GM12878 (cell line): ENCODE results near the gene PPP6R2. TPM values are rescaled to one million over a fixed set of nuclear protein-coding genes. Genes with fewer than 3 reads are reported as not detected.

Experiments
- ATAC-seq: fragments of 200-7000 bp; cut with Tn5 transposase; 3 replicates; pipeline ENCODE4 v1.9.1; 2020; ENCODE audit warnings: mild to moderate bottlenecking, moderate library complexity
- BruUV-seq: library from RNA; stranded (reverse); fragments of 400-500 nt; replicated peaks from 2 replicates; lab custom pipeline; 2021; lab: Mats Ljungman, UMichigan
- CTCF ChIA-PET: fragments of 300-600 bp; sonication (Branson Sonifier 250); formaldehyde crosslinking; extraction: SDS; loops from one replicate; lab custom pipeline; 2021; ENCODE audit warnings: inconsistent platforms; lab: Yijun Ruan, JAX
- POLR2A ChIA-PET: fragments of 350-600 bp; formaldehyde crosslinking; extraction: SDS; loops from one replicate; lab custom pipeline; 2021; ENCODE audit warnings: inconsistent platforms; lab: Charles Lee
- RAD21 ChIA-PET: fragments of 300-600 bp; sonication (Branson Sonifier 250); formaldehyde crosslinking; loops from one replicate; lab custom pipeline; 2023; ENCODE audit warnings: antibody characterized with exemption; ENCODE audit not compliant: unreplicated experiment; lab: Charles Lee
- SMC1A ChIA-PET: fragments of 300-600 bp; sonication (Branson Sonifier 250); formaldehyde crosslinking; loops from one replicate; lab custom pipeline; 2023; ENCODE audit not compliant: unreplicated experiment, uncharacterized antibody; lab: Charles Lee
- DNase-seq: peaks from one replicate; pipeline ENCODE4 v3.0.0-alpha.2; 2011; ENCODE audit warnings: low read depth, low spot score
- FAIRE-seq: peaks from 3 replicates; lab custom pipeline; 2011; peaks lifted over from hg19 to GRCh38; lab: Jason Lieb, UNC
- H2AFZ ChIP-seq: 2 replicates; pipeline ENCODE4 v1.6.0; 2011; ENCODE audit warnings: low read depth, low read length, control low read depth; ENCODE audit not compliant: control insufficient read depth
- H3K27ac ChIP-seq: 2 replicates; pipeline ENCODE4 v1.5.1; 2011; ENCODE audit warnings: control low read depth; ENCODE audit not compliant: control insufficient read depth, insufficient read depth
- H3K27me3 ChIP-seq, 2 experiments: replicated peaks in 1 of 2; 2 replicates each; pipeline versions ENCODE4 v1.6.0 to v1.6.1; 2011; ENCODE audit warnings: low read length in 1 of 2; ENCODE audit not compliant: control insufficient read depth in 2 of 2, insufficient read depth in 2 of 2
- H3K36me3 ChIP-seq, 2 experiments: 2 replicates each; pipeline ENCODE4 v1.5.1; 2011; ENCODE audit warnings: low read length in 1 of 2; ENCODE audit not compliant: control insufficient read depth in 2 of 2, insufficient read depth in 2 of 2
- H3K4me1 ChIP-seq: 2 replicates; pipeline ENCODE4 v1.6.1; 2011; ENCODE audit warnings: mild to moderate bottlenecking, low read length, moderate library complexity, mixed read lengths; ENCODE audit not compliant: control insufficient read depth, insufficient read depth
- H3K4me2 ChIP-seq: 2 replicates; pipeline ENCODE4 v1.6.0; 2011; ENCODE audit warnings: control low read depth; ENCODE audit not compliant: control insufficient read depth, insufficient read depth
- H3K4me3 ChIP-seq: fragments of 200-600 bp; sonication (generic); 2 replicates; pipeline ENCODE4 v1.5.1; 2016
- H3K79me2 ChIP-seq: 2 replicates; pipeline ENCODE4 v1.6.0; 2011; ENCODE audit warnings: low read length; ENCODE audit not compliant: control insufficient read depth, insufficient read depth
- H3K9ac ChIP-seq: 2 replicates; pipeline ENCODE4 v1.8.0; 2011; ENCODE audit warnings: low read length, control low read depth, mixed read lengths; ENCODE audit not compliant: control insufficient read depth, insufficient read depth
- H3K9me3 ChIP-seq: replicated peaks from 3 replicates; pipeline ENCODE4 v1.5.1; 2011; ENCODE audit warnings: mild to moderate bottlenecking, low read length; ENCODE audit not compliant: control insufficient read depth, insufficient read depth
- H4K20me1 ChIP-seq: 2 replicates; pipeline ENCODE4 v1.6.0; 2011; ENCODE audit not compliant: control insufficient read depth, insufficient read depth
- BHLHE40 ChIP-seq, 2 experiments: fragments of 450-650 bp in 1 of 2; IDR thresholded peaks; 2 replicates each; pipeline ENCODE4 v1.6.1; 2011 to 2017; ENCODE audit warnings: low read depth in 2 of 2, borderline replicate concordance in 1 of 2, improper control_type of control experiment in 1 of 2, low read length in 1 of 2, mild to moderate bottlenecking in 1 of 2
- EGR1 ChIP-seq, 2 experiments: IDR thresholded peaks; 1 replicate in 1 of 2; 2 replicates in 1 of 2; pipeline ENCODE4 v1.6.1; 2011 to 2012; ENCODE audit warnings: low read depth in 2 of 2, low read length in 2 of 2, borderline replicate concordance in 1 of 2, mild to moderate bottlenecking in 1 of 2, moderate library complexity in 1 of 2
- HDAC2 ChIP-seq: fragments of 200-600 bp; sonication (generic); IDR thresholded peaks from 2 replicates; pipeline ENCODE4 v1.6.1; 2017
- HDGF ChIP-seq: fragments of 450-650 bp; IDR thresholded peaks from 2 replicates; pipeline ENCODE4 v1.6.1; 2016; ENCODE audit warnings: antibody characterized with exemption
- MLLT1 ChIP-seq: fragments of 450-650 bp; IDR thresholded peaks from 2 replicates; pipeline ENCODE4 v1.6.1; 2016; ENCODE audit warnings: mild to moderate bottlenecking
- NKRF ChIP-seq: fragments of 450-650 bp; conservative IDR thresholded peaks from 2 replicates; pipeline ENCODE4 v1.6.1; 2017; ENCODE audit warnings: mild to moderate bottlenecking, moderate library complexity
- POLR2A ChIP-seq: IDR thresholded peaks from 2 replicates; pipeline ENCODE4 v1.6.1; 2011; ENCODE audit warnings: low read depth, mild to moderate bottlenecking, low read length
- POLR2AphosphoS5 ChIP-seq: IDR thresholded peaks from 2 replicates; pipeline ENCODE4 v1.6.1; 2011; ENCODE audit warnings: mild to moderate bottlenecking, low read length, inconsistent platforms
- POU2F2 ChIP-seq: IDR thresholded peaks from 3 replicates; pipeline ENCODE4 v1.6.1; 2011; ENCODE audit warnings: low read depth, mild to moderate bottlenecking, low read length, borderline replicate concordance
- RAD21 ChIP-seq: IDR thresholded peaks from 2 replicates; pipeline ENCODE4 v1.6.1; 2011; ENCODE audit warnings: mild to moderate bottlenecking, low read depth, low read length, moderate library complexity; ENCODE audit not compliant: insufficient read depth
- SIN3A ChIP-seq: IDR thresholded peaks from 2 replicates; pipeline ENCODE4 v1.6.1; 2012; ENCODE audit warnings: low read depth, low read length, improper control_type of control experiment
- WGBS: methylation state at CpG from one replicate; pipeline ENCODE4 v1.1.6; 2016; ENCODE audit warnings: low lambda C conversion rate; ENCODE audit not compliant: insufficient replicate concordance, insufficient coverage; ENCODE audit errors: missing lambda C conversion rate; 5-methylcytosine and 5-hydroxymethylcytosine counted together
- in situ Hi-C: fragments of 300-500 bp; cut with MboI; formaldehyde crosslinking; loops from 9 replicates; pipeline ENCODE4 v1.14.3; 2018; ENCODE audit warnings: mixed read lengths
- intact Hi-C: fragments of 100-400 bp; cut with micrococcal nuclease; formaldehyde crosslinking; loops from one replicate; pipeline ENCODE4 v1.14.2; 2022; ENCODE audit not compliant: unreplicated experiment
- polyA plus RNA-seq, 11 experiments: library from polyadenylated mRNA; depleted of rRNA in 4 of 11; unstranded in 6 of 11; stranded (reverse) in 5 of 11; fragments of >200 nt; fragmentation: Nextera tagmentation in 4 of 11; fragmentation: Illumina TruSeq in 1 of 11; extraction: Ambion mirVana in 4 of 11; extraction: Trizol in 1 of 11; gene quantifications; 1 replicate in 1 of 11; 2 replicates in 10 of 11; pipeline versions ENCODE4 v1.2.1 to v1.2.3, GENCODE V29; 2011 to 2016; ENCODE audit warnings: inconsistent platforms in 2 of 11, missing spikeins in 2 of 11, low read depth in 1 of 11
- total RNA-seq, 4 experiments: library from RNA; depleted of rRNA in 3 of 4; stranded (reverse); fragments of >200 nt in 3 of 4; fragmentation: Illumina TruSeq in 1 of 4; extraction: Trizol in 1 of 4; gene quantifications; 2 replicates each; pipeline versions ENCODE4 v1.2.1 to v1.2.3, GENCODE V29; 2013 to 2021

PPP6R2 gene
- total and polyA plus RNA-seq, 10 of the 15 experiments (the other 5 are each of a cell fraction or from before 2014, with no cell fraction given): 0.29 to 52.6 (median 25.4) TPM

GRCh38 chr22:50473855-50474671, 130.9 kb downstream of the PPP6R2 start:
- H3K4me2 ChIP-seq: peak overlapping the region; percentile 99
- no peak for TF ChIP-seq MLLT1
- TF ChIP-seq RAD21: no peak
- no peak for TF ChIP-seq HDGF
- peak; percentile 61 for TF ChIP-seq POLR2A
- TF ChIP-seq POU2F2: no peak
- no peak for TF ChIP-seq POLR2AphosphoS5
- TF ChIP-seq HDAC2: no peak
- no peak for TF ChIP-seq BHLHE40 (IDR thresholded peaks at IDR 0.05; ENCODE audit: borderline replicate concordance in 1 of 2, low read depth in 2 of 2, low read length in 1 of 2)
- TF ChIP-seq EGR1 (IDR thresholded peaks at IDR 0.05; ENCODE audit: borderline replicate concordance in 1 of 2, low read depth in 2 of 2, low read length in 2 of 2): no peak
- 0 out of 2 replicates have a peak, but pooled peaks have one; percentile 33 for TF ChIP-seq NKRF
- TF ChIP-seq SIN3A: peak; percentile 40; the same call in 1 of the 2 replicates
- no peaks in the 10 kb centered on the region for H4K20me1 ChIP-seq
- intact Hi-C loops (loop anchor here (10.0 kb wide), 1 partner anchor 229 kb away; the partner anchor contains the start of gene TUBGCP6), in situ Hi-C loops (no loop called here)
- FAIRE-seq: no peak
- H3K79me2 ChIP-seq: peaks cover 50% of the 10 kb centered on the region
- no peak overlapping the region for H2AFZ ChIP-seq
- SMC1A ChIA-PET: interaction anchor here (1.6 kb wide), 1 partner anchor 23 kb away, joined by 5 read pairs; no protein-coding TSS in a partner anchor
- RAD21 ChIA-PET: interaction anchor here (1.3 to 2.3 kb wide), 5 partner anchors 21 to 147 kb away, joined by 3 to 11 read pairs (median 6); partner anchors contain the start of genes LMF2 and SCO2
- H3K27me3 ChIP-seq: no peaks in the 10 kb centered on the region
- CTCF ChIA-PET: interaction anchor here (0.6 to 2.9 kb wide), 13 partner anchors 19 to 231 kb away, joined by 3 to 16 read pairs (median 5); partner anchors contain the start of genes HDAC10, LMF2, NCAPH2 and SCO2
- no peak for ATAC-seq
- no TSS peak for BruUV-seq
- 0 out of 4 replicates have a peak, but pooled peaks cover 0 to 4% of the 10 kb centered on the region in 2 experiments for H3K36me3 ChIP-seq
- H3K27ac ChIP-seq: no peak overlapping the region
- peak overlapping the region; percentile 66 for H3K9ac ChIP-seq
- no peaks in the 10 kb centered on the region for H3K9me3 ChIP-seq
- 1% methylated on average over 50 of the region's 62 CpGs for WGBS
- peak overlapping the region; percentile 96 for H3K4me3 ChIP-seq
- peaks cover 50% of the 10 kb centered on the region for H3K4me1 ChIP-seq
- POLR2A ChIA-PET: interaction anchor here (1.0 to 2.2 kb wide), 3 partner anchors 28 to 147 kb away, joined by 3 to 6 read pairs (median 3); partner anchors contain the start of gene SCO2
- DNase-seq: no peak
